HFFc6 (cell line): ENCODE measurements around the gene RNF111. TPM values are rescaled to one million over a fixed set of nuclear protein-coding genes. Genes with fewer than 3 reads are reported as not detected.
"Not testable (repeated sequence)": the region's sequence is repeated elsewhere in the genome, so short reads cannot be mapped to it uniquely, and the experiment has no call there.

ENCODE experiments used
- DNase-seq: peaks from one replicate; pipeline ENCODE4 v3.0.0-alpha.2; 2018
- H3K27ac Mint-ChIP-seq: 2 replicates; pipeline ENCODE4 v1.8.0; 2020; ENCODE audit warnings: mild to moderate bottlenecking, mixed read lengths
- H3K27me3 Mint-ChIP-seq: 2 replicates; pipeline ENCODE4 v1.8.0; 2021; ENCODE audit warnings: mild to moderate bottlenecking, moderate library complexity, mixed read lengths; ENCODE audit not compliant: insufficient read depth
- H3K36me3 Mint-ChIP-seq: 2 replicates; pipeline ENCODE4 v1.8.0; 2021; ENCODE audit warnings: low read depth, mixed read lengths
- H3K4me1 Mint-ChIP-seq: 2 replicates; pipeline ENCODE4 v1.8.0; 2020; ENCODE audit warnings: low read depth, mixed read lengths
- H3K4me3 Mint-ChIP-seq: 2 replicates; pipeline ENCODE4 v1.8.0; 2020; ENCODE audit warnings: mild to moderate bottlenecking, moderate library complexity, mixed read lengths
- H3K9me3 Mint-ChIP-seq: 2 replicates; pipeline ENCODE4 v1.8.0; 2020; ENCODE audit warnings: mild to moderate bottlenecking, mixed read lengths
- CTCF ChIP-seq: fragments of 200-600 bp; sonication (generic); IDR thresholded peaks from 2 replicates; pipeline ENCODE4 v1.5.0; 2021; ENCODE audit warnings: antibody characterized with exemption, mild to moderate bottlenecking
- total RNA-seq, 6 experiments: library from RNA; stranded (reverse); fragmentation: NEBNext Ultra II Directional; extraction: Animal tissue kit (Norgen Biotek cat#: 25700); gene quantifications; 2 replicates in 1 of 6; 3 replicates in 5 of 6; pipeline ENCODE4 v1.2.3, GENCODE V29; 2021

RNF111 gene
- total RNA-seq, 6 experiments from 2014 or later, result 29.1 to 32.7 (median 32.4) TPM

GRCh38 chr15:58987036-58987435 lies 427 bp upstream of the RNF111 start:
- Mint-ChIP-seq H3K4me1 (peaks cover 40% of the 10 kb centered on the region), H3K27ac (peak overlapping the region; percentile 90), H3K27me3 (no peaks in the 10 kb centered on the region; the same call in none of the 2 replicates), H3K4me3 (peak overlapping the region; percentile 94), H3K9me3 (no peaks in the 10 kb centered on the region), H3K36me3 (peaks cover 13% of the 10 kb centered on the region; the same call in 1 of the 2 replicates)
- no peak for DNase-seq
- TF ChIP-seq CTCF, result no peak

GRCh38 chr15:58988006-58988785 lies 733 bp downstream of the RNF111 start:
- peak overlapping the region; percentile 94 for H3K4me3 Mint-ChIP-seq
- no peaks in the 10 kb centered on the region for H3K9me3 Mint-ChIP-seq
- H3K27ac Mint-ChIP-seq, result peak overlapping the region; percentile 90
- H3K4me1 Mint-ChIP-seq, result peaks cover 32% of the 10 kb centered on the region
- H3K27me3 Mint-ChIP-seq, result no peaks in the 10 kb centered on the region; the same call in 1 of the 2 replicates
- TF ChIP-seq CTCF, result no peak
- H3K36me3 Mint-ChIP-seq, result peaks cover 13% of the 10 kb centered on the region; the same call in 1 of the 2 replicates
- no peak for DNase-seq

- Mint-ChIP-seq H3K36me3 (peaks cover 17% of the 10 kb centered on the region; the same call in 1 of the 2 replicates), H3K4me3 (no peak overlapping the region), H3K9me3 (no peaks in the 10 kb centered on the region), H3K27ac (no peak overlapping the region), H3K4me1 (peaks cover 33% of the 10 kb centered on the region), H3K27me3 (no peaks in the 10 kb centered on the region; the same call in 1 of the 2 replicates)
- TF ChIP-seq CTCF, result no peak
- DNase-seq, result no peak
These were observed 4.7 kb downstream of the RNF111 start for GRCh38 chr15:58992181-58992580.

- H3K27ac Mint-ChIP-seq, result no peak overlapping the region
- H3K36me3 Mint-ChIP-seq, result peaks cover 15% of the 10 kb centered on the region; the same call in 1 of the 2 replicates
- DNase-seq, result no peak
- TF ChIP-seq CTCF, result no peak
- H3K4me3 Mint-ChIP-seq, result no peak overlapping the region
- H3K9me3 Mint-ChIP-seq, result no peaks in the 10 kb centered on the region
- no peaks in the 10 kb centered on the region; the same call in 1 of the 2 replicates for H3K27me3 Mint-ChIP-seq
- H3K4me1 Mint-ChIP-seq, result peaks cover 27% of the 10 kb centered on the region
These were observed 7.5 kb downstream of the RNF111 start for GRCh38 chr15:58994906-58995453.

GRCh38 chr15:58999694-59000093 lies 12.2 kb downstream of the RNF111 start:
- Mint-ChIP-seq H3K9me3 (no peaks in the 10 kb centered on the region), H3K4me1 (peaks cover 27% of the 10 kb centered on the region), H3K4me3 (no peak overlapping the region), H3K27ac (no peak overlapping the region), H3K27me3 (no peaks in the 10 kb centered on the region), H3K36me3 (peaks cover 6% of the 10 kb centered on the region)
- TF ChIP-seq CTCF, result no peak
- DNase-seq, result no peak

GRCh38 chr15:59000251-59000650 lies 12.8 kb downstream of the RNF111 start:
- not testable (repeated sequence) for H3K27me3 Mint-ChIP-seq, H3K27ac Mint-ChIP-seq, H3K9me3 Mint-ChIP-seq, H3K4me3 Mint-ChIP-seq, DNase-seq
- peaks cover 27% of the 10 kb centered on the region for H3K4me1 Mint-ChIP-seq
- peaks cover 12% of the 10 kb centered on the region for H3K36me3 Mint-ChIP-seq
